Heart left ventricle (tissue), 13 donors: ENCODE data around the gene NKTR.

Source experiments
- CTCF ChIP-seq, 12 donors: fragments of 200-600 bp; sonication (generic) in 4 of 12; IDR thresholded peaks; one replicate each; pipeline versions ENCODE4 v1.5.0 to v1.8.0; 2018 to 2022; ENCODE audit warnings: antibody characterized with exemption in 12 of 12, mild to moderate bottlenecking in 5 of 12
- POLR2A ChIP-seq, 2 donors: fragments of 450-650 bp; IDR thresholded peaks; one replicate each; pipeline ENCODE4 v1.6.1; 2017; ENCODE audit warnings: antibody characterized with exemption in 2 of 2, mild to moderate bottlenecking in 2 of 2, moderate library complexity in 2 of 2
- donor health status: ischemic (EF 13 %, LVEDD 7.1; RV severe dilation, severe dysfunction).
- donor health status: DM: no; HTN: yes; CAD: no.
- donor health status: DM: no; HTN: no; CAD: no.
- donor health status: ischemic (EF 25% LVEDD 6.9; RV normal size, moderate dysfunction).
- donor health status: ischemic (EF 25% LVEDD 5.7; RV mildly dilated, moderate dysfunction).
- donor health status: ischemic (EF 35%, LVEDD 5.7; RV mildly dilated, moderate dysfunction).
- donor health status: nonischemic (EF 11% LVEDD 7.7; RV severe dilation, severe dysfunction).
- donor health status: DM: yes; HTN: yes; CAD: no.
- donor health status: PGD.
- donor health status: ischemic (EF 29% LVEDD 5.4; RV normal size, mild dysfunction).
- donor health status: nonischemic (EF 23%, LVEDD 6.1; RV moderate dilation, normal function).

DNA sequence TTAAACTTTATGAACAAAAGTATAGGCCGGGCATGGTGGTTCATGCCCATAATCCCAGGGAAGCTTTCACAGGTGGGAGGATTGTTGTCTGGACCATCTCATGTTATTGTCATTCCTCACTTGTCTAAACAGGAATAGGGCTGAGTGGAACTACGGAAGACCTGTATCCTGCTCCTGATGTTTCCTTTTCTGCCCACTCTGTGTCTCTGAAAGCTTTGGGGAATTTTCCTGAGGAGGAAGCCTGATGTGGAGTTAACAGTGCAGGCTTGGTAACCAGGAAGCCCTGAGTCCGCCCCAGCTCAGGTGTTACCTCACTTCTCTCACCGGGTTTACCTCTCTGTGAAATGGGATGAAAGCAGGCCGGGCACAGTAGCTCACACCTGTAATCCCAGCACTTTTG lies 11.9 kb upstream of the NKTR start:
- TF ChIP-seq CTCF (IDR thresholded peaks at IDR 0.05): no peak
- TF ChIP-seq POLR2A (IDR thresholded peaks at IDR 0.05): no peak
